Ishikawa (cell line): ENCODE measurements around the gene CACNB2.

Experiments used
- CEBPB ChIP-seq: IDR thresholded peaks from 2 replicates; pipeline ENCODE4 v1.6.1; 2012
- CREB1 ChIP-seq: IDR thresholded peaks from 2 replicates; pipeline ENCODE4 v1.6.1; 2012; ENCODE audit warnings: low read depth
- EGR1 ChIP-seq: IDR thresholded peaks from 2 replicates; pipeline ENCODE4 v1.6.1; 2012
- EP300 ChIP-seq: IDR thresholded peaks from 2 replicates; pipeline ENCODE4 v1.6.1; 2012; ENCODE audit warnings: borderline replicate concordance
- FOXM1 ChIP-seq: IDR thresholded peaks from 2 replicates; pipeline ENCODE4 v1.6.1; 2012; ENCODE audit warnings: low read depth, borderline replicate concordance
- MAX ChIP-seq: IDR thresholded peaks from 2 replicates; pipeline ENCODE4 v1.6.1; 2012
- NFIC ChIP-seq: IDR thresholded peaks from 2 replicates; pipeline ENCODE4 v1.6.1; 2012
- RAD21 ChIP-seq: IDR thresholded peaks from 2 replicates; pipeline ENCODE4 v1.6.1; 2012; ENCODE audit warnings: low read depth
- REST ChIP-seq: IDR thresholded peaks from 2 replicates; pipeline ENCODE4 v1.6.1; 2012; ENCODE audit warnings: low read depth, mild to moderate bottlenecking
- TAF1 ChIP-seq: IDR thresholded peaks from 2 replicates; pipeline ENCODE4 v1.6.1; 2012; ENCODE audit warnings: low read depth, mild to moderate bottlenecking
- TCF12 ChIP-seq: IDR thresholded peaks from 2 replicates; pipeline ENCODE4 v1.6.1; 2012; ENCODE audit warnings: low read depth
- TEAD4 ChIP-seq: IDR thresholded peaks from 2 replicates; pipeline ENCODE4 v1.6.1; 2012
- USF1 ChIP-seq: IDR thresholded peaks from 2 replicates; pipeline ENCODE4 v1.6.1; 2012
- YY1 ChIP-seq: IDR thresholded peaks from 2 replicates; pipeline ENCODE4 v1.6.1; 2012; ENCODE audit warnings: low read depth
- ZBTB7A ChIP-seq: IDR thresholded peaks from 2 replicates; pipeline ENCODE4 v1.6.1; 2012; ENCODE audit warnings: low read depth

CACNB2 gene

GRCh38 chr10:18401416-18402195 is 261.4 kb downstream of the CACNB2 start:
- TF ChIP-seq NFIC (no peak), REST (no peak), MAX (no peak), TAF1 (no peak), USF1 (no peak), YY1 (no peak), FOXM1 (no peak), TEAD4 (no peak), CREB1 (no peak), TCF12 (no peak), RAD21 (no peak), EGR1 (no peak), EP300 (no peak)

- TF ChIP-seq RAD21 = no peak
- TF ChIP-seq CEBPB = no peak
- no peak for TF ChIP-seq FOXM1
- TF ChIP-seq ZBTB7A = no peak
- no peak for TF ChIP-seq TEAD4
- no peak for TF ChIP-seq MAX
- no peak for TF ChIP-seq CREB1
- TF ChIP-seq NFIC = no peak
- no peak for TF ChIP-seq REST
Measured at GRCh38 chr10:18402853-18403252, 262.6 kb downstream of the CACNB2 start.

- TF ChIP-seq TCF12 (no peak), CEBPB (no peak), TAF1 (no peak), MAX (no peak), TEAD4 (no peak), REST (no peak), NFIC (no peak), ZBTB7A (no peak), RAD21 (no peak), YY1 (no peak), USF1 (no peak), EGR1 (no peak), CREB1 (no peak), EP300 (no peak), FOXM1 (no peak)
Measured at GRCh38 chr10:18404530-18404929, 264.3 kb downstream of the CACNB2 start.

GRCh38 chr10:18406136-18406535 is 265.9 kb downstream of the CACNB2 start:
- TF ChIP-seq TEAD4 (no peak), FOXM1 (no peak), YY1 (no peak), RAD21 (no peak), EP300 (no peak), NFIC (no peak), USF1 (no peak), EGR1 (no peak), TAF1 (no peak), CEBPB (no peak), REST (no peak), ZBTB7A (no peak), TCF12 (no peak), MAX (no peak), CREB1 (no peak)
